Measurements from ENCODE around the gene ATOSB. TPM values are rescaled to one million over a fixed set of nuclear protein-coding genes. Genes with fewer than 3 reads are reported as not detected.
A peak's percentile ranks its signal among the peaks of the same experiment; 100 is the strongest.

The ATOSB gene
- total and polyA plus RNA-seq, 5 donors from 2014 or later, result 2.1 to 7.2 (median 4.2) TPM

DNA sequence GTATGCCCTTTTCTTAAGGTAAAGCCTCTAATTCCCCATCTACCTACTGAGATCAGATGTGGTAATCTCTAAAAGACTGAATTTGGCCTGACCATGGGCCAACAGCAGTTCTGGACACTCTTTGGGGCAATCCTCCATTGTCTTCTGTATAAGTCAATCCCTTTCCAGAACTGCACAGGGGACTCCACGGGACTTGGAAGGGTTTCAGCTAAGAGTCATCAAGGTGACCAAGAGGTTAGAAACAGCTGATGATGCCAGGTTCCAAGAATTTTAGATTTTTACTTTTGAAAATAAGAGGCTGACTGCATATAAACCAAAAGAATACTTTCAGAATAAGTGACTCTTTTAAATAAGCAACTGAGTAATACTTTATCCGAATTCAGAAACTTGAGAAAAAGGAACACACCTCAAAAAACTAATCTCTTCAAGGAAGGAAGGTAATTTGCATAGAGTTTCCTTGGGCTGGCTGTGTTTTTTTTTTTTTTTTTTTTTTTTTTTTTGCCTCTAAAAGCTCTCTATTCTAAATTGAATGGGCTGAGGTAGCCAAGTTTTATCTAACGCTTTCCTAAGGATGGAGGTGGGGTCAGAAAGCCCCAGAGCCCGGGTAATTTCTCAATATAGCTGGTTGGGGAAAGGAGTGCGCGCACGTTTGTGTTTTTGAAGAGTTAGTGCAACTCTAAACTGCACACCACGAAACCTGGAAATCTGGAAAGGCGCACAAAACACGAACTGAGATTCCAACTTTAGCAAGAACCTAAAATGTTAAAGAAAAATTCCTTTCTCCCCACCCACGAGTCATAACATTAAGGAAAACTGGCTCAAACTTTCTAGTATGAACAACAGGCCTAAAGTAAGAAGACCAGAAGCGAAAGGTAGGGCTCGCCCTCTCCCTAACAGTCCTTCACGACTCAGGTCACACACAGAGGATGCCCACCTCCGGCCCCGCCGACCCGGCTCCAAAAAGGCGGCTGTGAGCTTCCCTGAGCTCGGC lies 44.5 kb downstream of the ATOSB start:
- H3K36me3 ChIP-seq (ENCODE audit: control insufficient read depth, insufficient read depth, low read length), result peaks cover 40% of the 10 kb centered on the region
- H3K4me1 ChIP-seq (ENCODE audit: control insufficient read depth, insufficient read depth, low read length, poor library complexity, severe bottlenecking), result peaks cover 42% of the 10 kb centered on the region
- Mint-ChIP-seq H3K4me3 (peak overlapping the region; percentile 86 to 98 (median 90)), H3K4me1 (peaks cover 15 to 66% (median 52%) of the 10 kb centered on the region in 4 donors), H3K27me3 (no peaks in the 10 kb centered on the region), H3K27ac (peak overlapping the region; percentile 86 to 97 (median 95)), H3K9me3 (no peaks in the 10 kb centered on the region), H3K36me3 (peaks cover 26% of the 10 kb centered on the region)
- no peaks in the 10 kb centered on the region for H3K27me3 ChIP-seq (ENCODE audit: control insufficient read depth, insufficient read depth, low read length)
- peak in 1 of 3 donors; percentile 49 for DNase-seq
- H3K4me3 ChIP-seq (ENCODE audit: low read depth, low read length), result peak overlapping the region; percentile 96
- ATAC-seq (ENCODE audit: low read depth in 2 of 2), result no peak
- H3K9me3 ChIP-seq (ENCODE audit: control insufficient read depth in 2 of 2, low read length in 2 of 2), result no peaks in the 10 kb centered on the region
- H3K27ac ChIP-seq (ENCODE audit: insufficient read depth, low read length, poor library complexity, severe bottlenecking), result peak overlapping the region; percentile 97

DNA sequence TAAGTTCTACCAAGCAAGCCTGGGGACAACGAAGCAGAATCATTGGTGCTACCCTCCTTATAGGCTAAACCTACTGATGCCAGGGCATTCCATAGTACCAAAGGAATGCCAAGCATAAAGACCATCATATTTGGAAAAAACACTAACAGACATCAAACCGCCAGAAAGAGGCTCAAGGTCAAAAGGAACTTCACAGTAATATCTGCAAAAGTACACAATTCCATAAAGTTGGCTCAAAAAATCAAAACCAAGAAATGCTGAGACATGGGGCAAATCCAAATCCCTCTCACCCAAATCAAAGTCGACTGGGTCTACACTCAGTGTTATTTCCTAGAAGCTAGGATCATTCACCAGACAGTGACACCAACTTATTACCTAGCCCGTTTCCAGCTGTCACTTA lies 46.6 kb downstream of the ATOSB start:
- peaks cover 42% of the 10 kb centered on the region for H3K4me1 ChIP-seq (ENCODE audit: control insufficient read depth, insufficient read depth, low read length, poor library complexity, severe bottlenecking)
- H3K27me3 ChIP-seq (ENCODE audit: control insufficient read depth, insufficient read depth, low read length), result no peaks in the 10 kb centered on the region
- Mint-ChIP-seq H3K4me1 (peaks cover 15 to 71% (median 52%) of the 10 kb centered on the region in 4 donors), H3K36me3 (peaks cover 32% of the 10 kb centered on the region), H3K9me3 (no peaks in the 10 kb centered on the region), H3K27me3 (no peaks in the 10 kb centered on the region), H3K4me3 (peak overlapping the region; percentile 75 to 98 (median 88)), H3K27ac (peak overlapping the region in 2 of 3 donors; percentile 44 to 61)
- DNase-seq (no peak), ATAC-seq (ENCODE audit: low read depth in 2 of 2) (no peak)
- no peak overlapping the region for H3K27ac ChIP-seq (ENCODE audit: insufficient read depth, low read length, poor library complexity, severe bottlenecking)
- H3K4me3 ChIP-seq (ENCODE audit: low read depth, low read length), result peak overlapping the region; percentile 55
- no peaks in the 10 kb centered on the region for H3K9me3 ChIP-seq (ENCODE audit: control insufficient read depth in 2 of 2, low read length in 2 of 2)
- H3K36me3 ChIP-seq (ENCODE audit: control insufficient read depth, insufficient read depth, low read length), result peaks cover 53% of the 10 kb centered on the region

DNA sequence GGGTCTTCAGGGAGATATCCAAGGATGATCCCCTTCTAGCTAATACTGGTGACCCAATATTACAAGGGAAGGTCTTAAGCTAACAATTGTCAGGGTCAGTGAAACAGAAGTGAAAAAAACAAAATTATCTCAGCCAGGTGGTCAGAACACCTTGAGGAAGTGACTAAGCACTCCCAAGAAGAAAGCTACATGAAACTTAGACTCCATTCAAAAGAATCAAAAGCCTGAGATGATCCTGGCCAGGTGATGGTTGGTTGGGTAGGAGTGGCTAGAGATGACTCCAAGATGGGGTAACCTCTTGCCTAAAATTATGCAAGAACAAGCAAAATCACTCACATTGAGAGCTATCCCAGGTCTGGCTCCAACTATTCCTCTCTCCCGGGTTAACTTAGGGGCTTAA lies 48.6 kb downstream of the ATOSB start:
- ATAC-seq (ENCODE audit: low read depth in 2 of 2), result no peak
- DNase-seq, result no peak
- H3K9me3 ChIP-seq (ENCODE audit: control insufficient read depth in 2 of 2, low read length in 2 of 2), result no peaks in the 10 kb centered on the region
- no peaks in the 10 kb centered on the region for H3K9me3 Mint-ChIP-seq
- no peak overlapping the region for H3K27ac ChIP-seq (ENCODE audit: insufficient read depth, low read length, poor library complexity, severe bottlenecking)
- no peaks in the 10 kb centered on the region for H3K27me3 ChIP-seq (ENCODE audit: control insufficient read depth, insufficient read depth, low read length)
- peak overlapping the region in 1 of 3 donors; percentile 83 for H3K27ac Mint-ChIP-seq
- H3K4me1 ChIP-seq (ENCODE audit: control insufficient read depth, insufficient read depth, low read length, poor library complexity, severe bottlenecking), result peaks cover 34% of the 10 kb centered on the region
- H3K4me3 ChIP-seq (ENCODE audit: low read depth, low read length), result no peak overlapping the region
- peaks cover 15 to 60% (median 42%) of the 10 kb centered on the region in 4 donors for H3K4me1 Mint-ChIP-seq
- H3K27me3 Mint-ChIP-seq, result no peaks in the 10 kb centered on the region
- H3K4me3 Mint-ChIP-seq, result peak overlapping the region in 1 of 4 donors; percentile 91
- peaks cover 73% of the 10 kb centered on the region for H3K36me3 ChIP-seq (ENCODE audit: control insufficient read depth, insufficient read depth, low read length)
- H3K36me3 Mint-ChIP-seq, result peaks cover 50% of the 10 kb centered on the region

DNA sequence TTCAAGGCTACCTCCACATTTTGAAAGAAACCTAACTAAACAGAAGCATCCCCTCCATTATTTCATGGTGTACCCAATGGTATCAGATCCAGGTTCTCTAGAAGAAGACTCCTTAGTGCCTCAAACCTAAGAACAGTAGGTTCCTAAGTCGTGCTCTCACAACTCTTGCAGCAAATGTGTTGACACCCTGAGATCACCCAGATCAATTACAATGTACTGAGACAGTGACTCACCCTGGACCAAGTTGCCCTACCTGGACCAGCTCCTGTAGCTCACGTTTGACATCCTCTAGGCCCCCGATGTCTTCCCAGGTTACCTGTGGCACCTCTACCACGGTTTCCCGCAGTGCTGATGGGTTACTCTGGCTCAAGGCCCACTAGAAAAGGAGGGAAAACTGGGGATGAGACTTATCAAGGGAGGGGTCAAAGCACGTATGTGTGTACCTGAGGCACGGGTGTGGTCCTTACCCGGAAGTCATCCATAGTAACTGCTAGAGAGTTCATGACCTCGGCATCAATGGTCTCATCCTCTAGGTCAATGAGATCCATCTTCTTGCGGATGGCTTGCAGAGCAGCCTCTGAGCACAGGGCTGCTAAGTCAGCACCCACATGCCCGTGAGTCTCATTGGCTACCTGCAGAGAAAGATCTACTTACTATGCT lies 55.0 kb downstream of the ATOSB start:
- H3K27ac ChIP-seq (ENCODE audit: insufficient read depth, low read length, poor library complexity, severe bottlenecking), result no peak overlapping the region
- no peak for ATAC-seq (ENCODE audit: low read depth in 2 of 2)
- no peak overlapping the region for H3K4me3 ChIP-seq (ENCODE audit: low read depth, low read length)
- Mint-ChIP-seq H3K4me1 (peaks cover 0 to 7% (median under 1%) of the 10 kb centered on the region in 4 donors), H3K27me3 (no peaks in the 10 kb centered on the region), H3K27ac (no peak overlapping the region), H3K36me3 (peaks cover 66% of the 10 kb centered on the region), H3K9me3 (no peaks in the 10 kb centered on the region), H3K4me3 (no peak overlapping the region)
- no peaks in the 10 kb centered on the region for H3K27me3 ChIP-seq (ENCODE audit: control insufficient read depth, insufficient read depth, low read length)
- H3K9me3 ChIP-seq (ENCODE audit: control insufficient read depth in 2 of 2, low read length in 2 of 2), result no peaks in the 10 kb centered on the region
- no peaks in the 10 kb centered on the region for H3K4me1 ChIP-seq (ENCODE audit: control insufficient read depth, insufficient read depth, low read length, poor library complexity, severe bottlenecking)
- DNase-seq, result no peak
- peaks cover 100% of the 10 kb centered on the region for H3K36me3 ChIP-seq (ENCODE audit: control insufficient read depth, insufficient read depth, low read length)

- H3K9me3 Mint-ChIP-seq, result no peaks in the 10 kb centered on the region
- H3K27me3 ChIP-seq (ENCODE audit: control insufficient read depth, insufficient read depth, low read length), result no peaks in the 10 kb centered on the region
- H3K27me3 Mint-ChIP-seq, result no peaks in the 10 kb centered on the region
- H3K4me1 ChIP-seq (ENCODE audit: control insufficient read depth, insufficient read depth, low read length, poor library complexity, severe bottlenecking), result no peaks in the 10 kb centered on the region
- H3K36me3 ChIP-seq (ENCODE audit: control insufficient read depth, insufficient read depth, low read length), result peaks cover 94% of the 10 kb centered on the region
- H3K4me3 Mint-ChIP-seq, result no peak overlapping the region
- H3K4me3 ChIP-seq (ENCODE audit: low read depth, low read length), result no peak overlapping the region
- no peaks in the 10 kb centered on the region for H3K9me3 ChIP-seq (ENCODE audit: control insufficient read depth in 2 of 2, low read length in 2 of 2)
- H3K27ac Mint-ChIP-seq, result no peak overlapping the region
- peaks cover 69% of the 10 kb centered on the region for H3K36me3 Mint-ChIP-seq
- no peak for DNase-seq
- peaks cover 0 to 6% (median 1%) of the 10 kb centered on the region in 4 donors for H3K4me1 Mint-ChIP-seq
- no peak for ATAC-seq (ENCODE audit: low read depth in 2 of 2)
- H3K27ac ChIP-seq (ENCODE audit: insufficient read depth, low read length, poor library complexity, severe bottlenecking), result no peak overlapping the region
These were observed 56.2 kb downstream of the ATOSB start for GRCh38 chr9:35059438-35059837.

- H3K36me3 ChIP-seq (ENCODE audit: control insufficient read depth, insufficient read depth, low read length), result peaks cover 81% of the 10 kb centered on the region
- no peaks in the 10 kb centered on the region for H3K9me3 Mint-ChIP-seq
- no peak overlapping the region for H3K4me3 Mint-ChIP-seq
- H3K27ac Mint-ChIP-seq, result peak overlapping the region in 1 of 3 donors; percentile 62
- H3K27me3 Mint-ChIP-seq, result no peaks in the 10 kb centered on the region
- no peaks in the 10 kb centered on the region for H3K4me1 ChIP-seq (ENCODE audit: control insufficient read depth, insufficient read depth, low read length, poor library complexity, severe bottlenecking)
- H3K36me3 Mint-ChIP-seq, result peaks cover 63% of the 10 kb centered on the region
- peaks cover 0 to 6% (median 1%) of the 10 kb centered on the region in 4 donors for H3K4me1 Mint-ChIP-seq
- no peaks in the 10 kb centered on the region for H3K27me3 ChIP-seq (ENCODE audit: control insufficient read depth, insufficient read depth, low read length)
- DNase-seq (no peak), ATAC-seq (ENCODE audit: low read depth in 2 of 2) (no peak)
- H3K27ac ChIP-seq (ENCODE audit: insufficient read depth, low read length, poor library complexity, severe bottlenecking), result no peak overlapping the region
- H3K9me3 ChIP-seq (ENCODE audit: control insufficient read depth in 2 of 2, low read length in 2 of 2), result no peaks in the 10 kb centered on the region
- H3K4me3 ChIP-seq (ENCODE audit: low read depth, low read length), result no peak overlapping the region
These were observed 58.4 kb downstream of the ATOSB start for GRCh38 chr9:35057271-35057620.

DNA sequence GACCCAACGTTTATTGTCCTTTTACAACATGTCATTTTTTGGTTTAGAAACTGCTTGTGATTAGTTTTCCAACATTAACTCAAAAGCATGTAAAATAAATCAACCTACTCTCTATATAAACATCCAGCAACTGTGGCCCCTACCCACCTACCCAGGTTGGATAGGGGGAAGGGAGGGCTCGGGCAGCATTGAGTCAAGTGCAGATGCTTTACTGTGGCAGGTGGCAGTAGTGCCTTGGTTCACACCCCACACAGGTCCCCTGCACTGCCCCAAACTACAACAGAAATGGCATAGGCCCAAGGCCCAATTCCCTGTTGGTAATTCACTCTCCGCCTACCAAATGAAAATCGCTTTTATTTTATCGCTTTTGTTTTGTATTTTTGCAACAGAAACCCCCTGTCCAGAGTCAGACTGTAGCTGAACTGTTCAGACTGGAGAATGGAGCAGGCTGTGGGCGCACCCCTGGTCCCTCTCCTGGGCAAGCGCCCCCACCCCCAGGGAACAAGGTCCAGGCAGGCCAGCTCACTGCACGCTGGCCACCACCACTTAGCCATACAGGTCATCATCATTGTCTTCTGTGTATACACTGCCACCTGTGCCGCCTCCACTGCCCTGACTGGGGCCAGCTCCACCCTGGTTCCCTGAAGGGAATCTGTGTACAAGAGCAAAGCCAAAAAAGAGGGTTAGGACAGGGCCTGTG lies 58.9 kb downstream of the ATOSB start:
- H3K27ac Mint-ChIP-seq, result peak overlapping the region in 1 of 3 donors; percentile 62
- no peaks in the 10 kb centered on the region for H3K9me3 ChIP-seq (ENCODE audit: control insufficient read depth in 2 of 2, low read length in 2 of 2)
- H3K27me3 ChIP-seq (ENCODE audit: control insufficient read depth, insufficient read depth, low read length), result no peaks in the 10 kb centered on the region
- no peaks in the 10 kb centered on the region for H3K27me3 Mint-ChIP-seq
- peaks cover 60% of the 10 kb centered on the region for H3K36me3 Mint-ChIP-seq
- H3K36me3 ChIP-seq (ENCODE audit: control insufficient read depth, insufficient read depth, low read length), result peaks cover 79% of the 10 kb centered on the region
- no peak overlapping the region for H3K4me3 ChIP-seq (ENCODE audit: low read depth, low read length)
- DNase-seq (no peak), ATAC-seq (ENCODE audit: low read depth in 2 of 2) (no peak)
- H3K4me1 ChIP-seq (ENCODE audit: control insufficient read depth, insufficient read depth, low read length, poor library complexity, severe bottlenecking), result no peaks in the 10 kb centered on the region
- H3K9me3 Mint-ChIP-seq, result no peaks in the 10 kb centered on the region
- H3K4me1 Mint-ChIP-seq, result peaks cover 0 to 6% (median 3%) of the 10 kb centered on the region in 4 donors
- no peak overlapping the region for H3K27ac ChIP-seq (ENCODE audit: insufficient read depth, low read length, poor library complexity, severe bottlenecking)
- H3K4me3 Mint-ChIP-seq, result no peak overlapping the region

Measured in CD4-positive, CD25-positive, alpha-beta regulatory T cell (primary cell).